Esophagus (tissue), 2 donors: ENCODE results near the gene FXYD3. TPM values are rescaled to one million over a fixed set of nuclear protein-coding genes. Genes with fewer than 3 reads are reported as not detected.
A peak's percentile ranks its signal among the peaks of the same experiment; 100 is the strongest.

ENCODE experiments used
- H3K27ac ChIP-seq, 2 donors: one replicate each; pipeline ENCODE4 v1.5.1; 2013; ENCODE audit warnings: low read depth in 2 of 2, mild to moderate bottlenecking in 2 of 2, inconsistent platforms in 1 of 2, low read length in 1 of 2, moderate library complexity in 1 of 2
- H3K27me3 ChIP-seq, 2 donors: one replicate each; pipeline ENCODE4 v1.6.1; 2013; ENCODE audit warnings: low read length in 2 of 2, control low read depth in 1 of 2, mild to moderate bottlenecking in 1 of 2; ENCODE audit not compliant: insufficient read depth in 2 of 2, control insufficient read depth in 1 of 2
- H3K36me3 ChIP-seq, 2 donors: one replicate each; pipeline ENCODE4 v1.6.1; 2013; ENCODE audit warnings: low read length in 1 of 2; ENCODE audit not compliant: control insufficient read depth in 2 of 2, insufficient read depth in 2 of 2
- H3K4me1 ChIP-seq, 2 donors: one replicate each; pipeline ENCODE4 v1.6.1; 2013; ENCODE audit warnings: low read length in 1 of 2; ENCODE audit not compliant: control insufficient read depth in 2 of 2, insufficient read depth in 2 of 2
- H3K4me3 ChIP-seq, 2 donors: one replicate each; pipeline ENCODE4 v1.5.1; 2013; ENCODE audit warnings: low read length in 2 of 2, mild to moderate bottlenecking in 2 of 2, low read depth in 1 of 2, moderate library complexity in 1 of 2
- H3K9me3 ChIP-seq, 2 donors: one replicate each; pipeline ENCODE4 v1.6.1; 2013; ENCODE audit warnings: mild to moderate bottlenecking in 2 of 2, low read depth in 1 of 2, low read length in 1 of 2, moderate library complexity in 1 of 2; ENCODE audit not compliant: control insufficient read depth in 2 of 2, insufficient read depth in 1 of 2
- WGBS, 2 donors: extraction: QIAGEN DNeasy Blood & Tissue Kit; methylation state at CpG; one replicate each; pipeline ENCODE4 v1.1.7; 2013; 5-methylcytosine and 5-hydroxymethylcytosine counted together
- polyA plus RNA-seq, 2 donors: library from polyadenylated mRNA; stranded (reverse); fragments of 200-250 nt; gene quantifications; one replicate each; pipeline ENCODE4 v1.2.3, GENCODE V29; 2013
- donor health status: healthy with polysubstance abuse.
- donor health status: Bipolar disorder and iron deficiency.

The FXYD3 gene
- polyA plus RNA-seq, 2 donors: 630 to 697 TPM

GRCh38 chr19:35135389-35135909, 19.8 kb downstream of the FXYD3 start:
- H3K4me3 ChIP-seq: no peak overlapping the region
- H3K4me1 ChIP-seq: peaks cover 0 to 2% of the 10 kb centered on the region in 2 donors
- H3K27ac ChIP-seq: peak overlapping the region in 1 of 2 donors; percentile 43
- H3K9me3 ChIP-seq: no peaks in the 10 kb centered on the region
- WGBS, 2 donors: 1% methylated on average over 7 of the region's 7 CpGs
- no peaks in the 10 kb centered on the region for H3K27me3 ChIP-seq
- H3K36me3 ChIP-seq: no peaks in the 10 kb centered on the region

GRCh38 chr19:35136231-35136630, 20.6 kb downstream of the FXYD3 start:
- Histone ChIP-seq H3K9me3 (no peaks in the 10 kb centered on the region), H3K36me3 (no peaks in the 10 kb centered on the region), H3K27ac (no peak overlapping the region), H3K4me3 (no peak overlapping the region), H3K4me1 (peaks cover 0 to 2% of the 10 kb centered on the region in 2 donors), H3K27me3 (no peaks in the 10 kb centered on the region)
- WGBS, 2 donors: 71 to 75% methylated on average over 11 of the region's 11 CpGs

- no peaks in the 10 kb centered on the region for H3K36me3 ChIP-seq
- H3K27me3 ChIP-seq: no peaks in the 10 kb centered on the region
- H3K4me1 ChIP-seq: peaks cover 0 to 5% of the 10 kb centered on the region in 2 donors
- H3K27ac ChIP-seq: peak overlapping the region in 1 of 2 donors; percentile 14
- no peaks in the 10 kb centered on the region for H3K9me3 ChIP-seq
- 45 to 46% methylated on average over 9 of the region's 9 CpGs for WGBS, 2 donors
- no peak overlapping the region for H3K4me3 ChIP-seq
These were observed 21.5 kb downstream of the FXYD3 start for GRCh38 chr19:35136977-35137702.

GRCh38 chr19:35138305-35138892, 22.8 kb downstream of the FXYD3 start, which contains the start of gene FXYD1:
FXYD1 (plus strand) TSS chr19:35138824; CDS start chr19:35140080, 1,256 bp downstream.
- Histone ChIP-seq H3K9me3 (no peaks in the 10 kb centered on the region), H3K27me3 (no peaks in the 10 kb centered on the region), H3K4me3 (peak within 1 kb of the TSS; percentile 15 to 19), H3K36me3 (no peaks in the 10 kb centered on the region), H3K27ac (peak within 1 kb of the TSS; percentile 77 to 82), H3K4me1 (peaks cover 0 to 7% of the 10 kb centered on the region in 2 donors)
- WGBS, 2 donors: 52 to 61% methylated on average over 18 of the region's 18 CpGs

- no peaks in the 10 kb centered on the region for H3K9me3 ChIP-seq
- H3K4me3 ChIP-seq: peak overlapping the region in 1 of 2 donors; percentile 19
- WGBS, 2 donors: 57 to 59% methylated on average over 12 of the region's 12 CpGs
- H3K27ac ChIP-seq: peak overlapping the region; percentile 77 to 82
- no peaks in the 10 kb centered on the region for H3K27me3 ChIP-seq
- no peaks in the 10 kb centered on the region for H3K36me3 ChIP-seq
- peaks cover 0 to 7% of the 10 kb centered on the region in 2 donors for H3K4me1 ChIP-seq
These were observed 24.8 kb downstream of the FXYD3 start for GRCh38 chr19:35140207-35140961.

- no peaks in the 10 kb centered on the region for H3K27me3 ChIP-seq
- peak overlapping the region in 1 of 2 donors; percentile 19 for H3K4me3 ChIP-seq
- no peaks in the 10 kb centered on the region for H3K36me3 ChIP-seq
- no peaks in the 10 kb centered on the region for H3K9me3 ChIP-seq
- WGBS, 2 donors: 2 to 4% methylated on average over 45 to 47 of the region's 48 CpGs
- peaks cover 0 to 7% of the 10 kb centered on the region in 2 donors for H3K4me1 ChIP-seq
- peak overlapping the region; percentile 58 to 77 for H3K27ac ChIP-seq
These were observed 25.6 kb downstream of the FXYD3 start for GRCh38 chr19:35140962-35141836.

GRCh38 chr19:35141837-35142605, 26.4 kb downstream of the FXYD3 start:
- no peaks in the 10 kb centered on the region for H3K27me3 ChIP-seq
- no peak overlapping the region for H3K27ac ChIP-seq
- 20 to 28% methylated on average over 21 of the region's 21 CpGs for WGBS, 2 donors
- no peaks in the 10 kb centered on the region for H3K9me3 ChIP-seq
- H3K4me3 ChIP-seq: no peak overlapping the region
- H3K36me3 ChIP-seq: no peaks in the 10 kb centered on the region
- peaks cover 0 to 6% of the 10 kb centered on the region in 2 donors for H3K4me1 ChIP-seq

- H3K27ac ChIP-seq: no peak overlapping the region
- no peaks in the 10 kb centered on the region for H3K27me3 ChIP-seq
These were observed 27.1 kb downstream of the FXYD3 start for GRCh38 chr19:35142606-35143230.

More at GRCh38 chr19:35142606-35143230, 27.1 kb downstream of the FXYD3 start:
- Histone ChIP-seq H3K4me1 (peaks cover 0 to 5% of the 10 kb centered on the region in 2 donors), H3K9me3 (no peaks in the 10 kb centered on the region), H3K36me3 (no peaks in the 10 kb centered on the region), H3K4me3 (no peak overlapping the region)
- 4 to 8% methylated on average over 33 to 45 of the region's 46 CpGs for WGBS, 2 donors
